Measurements from ENCODE around the gene TP53RK.

Gene TP53RK

GRCh38 chr20:46670585-46671584, 18.4 kb downstream of the TP53RK start:
- Histone ChIP-seq H3K9ac (ENCODE audit: low read depth, low read length) (no peak overlapping the region), H3K36me3 (ENCODE audit: insufficient read depth, low read length) (0 out of 2 replicates have a peak, but pooled peaks cover 6% of the 10 kb centered on the region), H3K27me3 (ENCODE audit: insufficient read depth, low read length) (no peaks in the 10 kb centered on the region), H3K4me3 (ENCODE audit: low read length) (no peak overlapping the region), H3K4me1 (ENCODE audit: insufficient read depth, low read length) (peaks cover 15% of the 10 kb centered on the region), H3K27ac (ENCODE audit: low read depth, low read length) (no peak overlapping the region), H3K9me3 (ENCODE audit: insufficient read depth, low read depth, low read length) (peaks cover 12% of the 10 kb centered on the region)
- WGBS, result 96% methylated on average over 3 of the region's 3 CpGs

GRCh38 chr20:46670228-46670584, 19.0 kb downstream of the TP53RK start:
- Histone ChIP-seq H3K27me3 (ENCODE audit: insufficient read depth, low read length) (no peaks in the 10 kb centered on the region), H3K9ac (ENCODE audit: low read depth, low read length) (no peak overlapping the region), H3K27ac (ENCODE audit: low read depth, low read length) (no peak overlapping the region), H3K4me3 (ENCODE audit: low read length) (no peak overlapping the region), H3K9me3 (ENCODE audit: insufficient read depth, low read depth, low read length) (peaks cover 12% of the 10 kb centered on the region), H3K36me3 (ENCODE audit: insufficient read depth, low read length) (0 out of 2 replicates have a peak, but pooled peaks cover 6% of the 10 kb centered on the region), H3K4me1 (ENCODE audit: insufficient read depth, low read length) (peaks cover 15% of the 10 kb centered on the region)
- 78% methylated on average over 1 of the region's 2 CpGs for WGBS

GRCh38 chr20:46666818-46667515, 22.3 kb downstream of the TP53RK start:
- no peaks in the 10 kb centered on the region for H3K4me1 ChIP-seq (ENCODE audit: insufficient read depth, low read length)
- H3K27me3 ChIP-seq (ENCODE audit: insufficient read depth, low read length), result no peaks in the 10 kb centered on the region
- H3K36me3 ChIP-seq (ENCODE audit: insufficient read depth, low read length), result 0 out of 2 replicates have a peak, but pooled peaks cover 6% of the 10 kb centered on the region
- H3K9me3 ChIP-seq (ENCODE audit: insufficient read depth, low read depth, low read length), result peaks cover 12% of the 10 kb centered on the region
- no peak overlapping the region for H3K9ac ChIP-seq (ENCODE audit: low read depth, low read length)
- WGBS, result 93% methylated on average over 6 of the region's 6 CpGs
- H3K27ac ChIP-seq (ENCODE audit: low read depth, low read length), result no peak overlapping the region
- H3K4me3 ChIP-seq (ENCODE audit: low read length), result no peak overlapping the region

- no peaks in the 10 kb centered on the region for H3K4me1 ChIP-seq (ENCODE audit: insufficient read depth, low read length)
- H3K36me3 ChIP-seq (ENCODE audit: insufficient read depth, low read length), result 0 out of 2 replicates have a peak, but pooled peaks cover 6% of the 10 kb centered on the region
- peaks cover 12% of the 10 kb centered on the region for H3K9me3 ChIP-seq (ENCODE audit: insufficient read depth, low read depth, low read length)
- no peaks in the 10 kb centered on the region for H3K27me3 ChIP-seq (ENCODE audit: insufficient read depth, low read length)
- H3K9ac ChIP-seq (ENCODE audit: low read depth, low read length), result no peak overlapping the region
- no peak overlapping the region for H3K4me3 ChIP-seq (ENCODE audit: low read length)
- no peak overlapping the region for H3K27ac ChIP-seq (ENCODE audit: low read depth, low read length)
- WGBS, result 88% methylated on average over 3 of the region's 3 CpGs
These were observed 22.9 kb downstream of the TP53RK start for GRCh38 chr20:46666306-46666705.

- H3K4me1 ChIP-seq (ENCODE audit: insufficient read depth, low read length), result no peaks in the 10 kb centered on the region
- 95% methylated on average over 2 of the region's 3 CpGs for WGBS
- peaks cover 5% of the 10 kb centered on the region; the same call in 1 of the 2 replicates for H3K9me3 ChIP-seq (ENCODE audit: insufficient read depth, low read depth, low read length)
- H3K27me3 ChIP-seq (ENCODE audit: insufficient read depth, low read length), result no peaks in the 10 kb centered on the region
- no peak overlapping the region for H3K9ac ChIP-seq (ENCODE audit: low read depth, low read length)
- peaks cover 9% of the 10 kb centered on the region; the same call in 1 of the 2 replicates for H3K36me3 ChIP-seq (ENCODE audit: insufficient read depth, low read length)
- H3K27ac ChIP-seq (ENCODE audit: low read depth, low read length), result no peak overlapping the region
- H3K4me3 ChIP-seq (ENCODE audit: low read length), result no peak overlapping the region
These were observed 23.6 kb downstream of the TP53RK start for GRCh38 chr20:46665602-46666001.

GRCh38 chr20:46663531-46663930, 25.7 kb downstream of the TP53RK start:
- no peaks in the 10 kb centered on the region for H3K27me3 ChIP-seq (ENCODE audit: insufficient read depth, low read length)
- no peak overlapping the region for H3K9ac ChIP-seq (ENCODE audit: low read depth, low read length)
- no peak overlapping the region for H3K27ac ChIP-seq (ENCODE audit: low read depth, low read length)
- H3K4me1 ChIP-seq (ENCODE audit: insufficient read depth, low read length), result no peaks in the 10 kb centered on the region
- H3K9me3 ChIP-seq (ENCODE audit: insufficient read depth, low read depth, low read length), result peaks cover 4% of the 10 kb centered on the region; the same call in 1 of the 2 replicates
- 97% methylated on average over 2 of the region's 3 CpGs for WGBS
- no peak overlapping the region for H3K4me3 ChIP-seq (ENCODE audit: low read length)
- peaks cover 6% of the 10 kb centered on the region; the same call in 1 of the 2 replicates for H3K36me3 ChIP-seq (ENCODE audit: insufficient read depth, low read length)

- Histone ChIP-seq H3K27ac (ENCODE audit: low read depth, low read length) (no peak overlapping the region), H3K9me3 (ENCODE audit: insufficient read depth, low read depth, low read length) (peaks cover 4% of the 10 kb centered on the region; the same call in 1 of the 2 replicates), H3K27me3 (ENCODE audit: insufficient read depth, low read length) (no peaks in the 10 kb centered on the region), H3K4me3 (ENCODE audit: low read length) (no peak overlapping the region), H3K9ac (ENCODE audit: low read depth, low read length) (no peak overlapping the region), H3K4me1 (ENCODE audit: insufficient read depth, low read length) (no peaks in the 10 kb centered on the region), H3K36me3 (ENCODE audit: insufficient read depth, low read length) (peaks cover 3% of the 10 kb centered on the region; the same call in 1 of the 2 replicates)
- WGBS, result 100% methylated on average over 1 of the region's 1 CpG
These were observed 27.6 kb downstream of the TP53RK start for GRCh38 chr20:46661659-46662058.

GRCh38 chr20:46660487-46660886, 28.8 kb downstream of the TP53RK start:
- Histone ChIP-seq H3K4me3 (ENCODE audit: low read length) (no peak overlapping the region), H3K9ac (ENCODE audit: low read depth, low read length) (no peak overlapping the region), H3K27me3 (ENCODE audit: insufficient read depth, low read length) (no peaks in the 10 kb centered on the region), H3K36me3 (ENCODE audit: insufficient read depth, low read length) (peaks cover 3% of the 10 kb centered on the region; the same call in 1 of the 2 replicates), H3K27ac (ENCODE audit: low read depth, low read length) (no peak overlapping the region), H3K4me1 (ENCODE audit: insufficient read depth, low read length) (no peaks in the 10 kb centered on the region), H3K9me3 (ENCODE audit: insufficient read depth, low read depth, low read length) (peaks cover 4% of the 10 kb centered on the region; the same call in 1 of the 2 replicates)
- 82% methylated on average over 3 of the region's 4 CpGs for WGBS

GRCh38 chr20:46657618-46658017, 31.6 kb downstream of the TP53RK start:
- WGBS, result 88% methylated on average over 7 of the region's 7 CpGs
- no peak overlapping the region for H3K27ac ChIP-seq (ENCODE audit: low read depth, low read length)
- H3K9ac ChIP-seq (ENCODE audit: low read depth, low read length), result no peak overlapping the region
- H3K4me3 ChIP-seq (ENCODE audit: low read length), result no peak overlapping the region
- no peaks in the 10 kb centered on the region for H3K27me3 ChIP-seq (ENCODE audit: insufficient read depth, low read length)
- no peaks in the 10 kb centered on the region for H3K4me1 ChIP-seq (ENCODE audit: insufficient read depth, low read length)
- H3K9me3 ChIP-seq (ENCODE audit: insufficient read depth, low read depth, low read length), result peaks cover 4% of the 10 kb centered on the region; the same call in 1 of the 2 replicates
- peaks cover 3% of the 10 kb centered on the region; the same call in 1 of the 2 replicates for H3K36me3 ChIP-seq (ENCODE audit: insufficient read depth, low read length)

- no peaks in the 10 kb centered on the region; the same call in 1 of the 2 replicates for H3K27me3 ChIP-seq (ENCODE audit: insufficient read depth, low read length)
- 91% methylated on average over 8 of the region's 8 CpGs for WGBS
- H3K36me3 ChIP-seq (ENCODE audit: insufficient read depth, low read length), result peaks cover 3% of the 10 kb centered on the region; the same call in 1 of the 2 replicates
- H3K9ac ChIP-seq (ENCODE audit: low read depth, low read length), result no peak overlapping the region
- peaks cover 4% of the 10 kb centered on the region; the same call in 1 of the 2 replicates for H3K9me3 ChIP-seq (ENCODE audit: insufficient read depth, low read depth, low read length)
- H3K27ac ChIP-seq (ENCODE audit: low read depth, low read length), result no peak overlapping the region
- no peaks in the 10 kb centered on the region for H3K4me1 ChIP-seq (ENCODE audit: insufficient read depth, low read length)
- H3K4me3 ChIP-seq (ENCODE audit: low read length), result no peak overlapping the region
These were observed 32.1 kb downstream of the TP53RK start for GRCh38 chr20:46657137-46657536.

- Histone ChIP-seq H3K9me3 (ENCODE audit: insufficient read depth, low read depth, low read length) (no peaks in the 10 kb centered on the region), H3K9ac (ENCODE audit: low read depth, low read length) (no peak overlapping the region), H3K36me3 (ENCODE audit: insufficient read depth, low read length) (no peaks in the 10 kb centered on the region), H3K4me1 (ENCODE audit: insufficient read depth, low read length) (no peaks in the 10 kb centered on the region; the same call in 1 of the 2 replicates), H3K27me3 (ENCODE audit: insufficient read depth, low read length) (peaks cover 29% of the 10 kb centered on the region), H3K4me3 (ENCODE audit: low read length) (no peak overlapping the region), H3K27ac (ENCODE audit: low read depth, low read length) (no peak overlapping the region)
These were observed 36.5 kb downstream of the TP53RK start for GRCh38 chr20:46652699-46653098.
